ENCODE results near the gene RAD9A. TPM values are rescaled to one million over a fixed set of nuclear protein-coding genes. Genes with fewer than 3 reads are reported as not detected.

Gene RAD9A
- total RNA-seq, 2 donors from 2014 or later: 21.5 to 40.5 TPM

- Mint-ChIP-seq H3K27me3 (no peaks in the 10 kb centered on the region), H3K4me1 (peaks cover 83% of the 10 kb centered on the region), H3K4me3 (peak overlapping the region; percentile 41), H3K27ac (peak overlapping the region; percentile 79), H3K36me3 (ENCODE audit: low read depth) (peaks cover 10% of the 10 kb centered on the region)
- no peak for DNase-seq
- H3K9me3 ChIP-seq (ENCODE audit: control insufficient read depth, low read length, poor library complexity, severe bottlenecking): no peaks in the 10 kb centered on the region
- ATAC-seq: no peak
These were observed 25.2 kb upstream of the RAD9A start for GRCh38 chr11:67366546-67366945.

DNA sequence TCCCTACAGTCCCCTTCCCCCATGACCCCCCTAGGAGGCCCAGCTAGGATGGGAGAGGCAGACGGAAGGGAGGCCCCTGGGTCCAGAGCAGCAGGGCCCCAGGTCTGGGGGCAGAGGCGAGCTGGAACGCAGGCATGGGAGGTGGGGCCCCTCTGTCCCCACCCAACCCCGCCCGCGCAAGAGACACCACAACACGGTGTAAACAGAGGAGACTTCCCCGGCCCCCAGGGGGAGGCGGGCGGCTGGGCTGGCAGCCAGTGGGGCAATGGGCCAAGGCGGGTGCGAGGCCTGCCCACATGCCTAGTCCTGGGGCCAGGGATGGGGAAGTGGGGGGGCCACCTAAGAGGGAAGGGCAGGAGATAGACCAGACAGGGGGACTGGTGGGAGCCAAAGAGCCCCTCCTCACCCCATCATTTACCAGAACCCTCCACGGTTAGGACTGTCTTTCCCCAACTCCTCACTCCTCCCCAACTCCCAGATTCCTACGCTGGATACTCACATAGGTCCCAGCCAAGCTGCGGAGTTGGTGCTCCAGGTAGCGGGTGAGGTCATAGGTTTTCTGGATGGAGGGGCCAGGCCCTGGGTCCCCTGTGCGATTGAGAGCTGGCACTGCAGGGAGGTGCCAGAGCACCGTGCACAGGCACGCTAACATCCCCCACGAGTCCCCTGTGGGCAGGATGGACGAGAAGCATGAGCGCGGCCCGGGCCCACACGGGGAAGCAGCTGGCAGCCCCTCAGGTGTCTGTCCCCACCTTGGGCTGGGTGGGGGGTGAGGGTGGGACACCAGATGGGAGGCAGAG is 24.6 kb upstream of the RAD9A start:
- no peaks in the 10 kb centered on the region for H3K27me3 Mint-ChIP-seq
- H3K9me3 ChIP-seq (ENCODE audit: control insufficient read depth, low read length, poor library complexity, severe bottlenecking): no peaks in the 10 kb centered on the region
- ATAC-seq (no peak), DNase-seq (no peak)
- peaks cover 13% of the 10 kb centered on the region for H3K36me3 Mint-ChIP-seq (ENCODE audit: low read depth)
- peaks cover 81% of the 10 kb centered on the region for H3K4me1 Mint-ChIP-seq
- H3K27ac Mint-ChIP-seq: peak overlapping the region; percentile 79
- no peak overlapping the region for H3K4me3 Mint-ChIP-seq

DNA sequence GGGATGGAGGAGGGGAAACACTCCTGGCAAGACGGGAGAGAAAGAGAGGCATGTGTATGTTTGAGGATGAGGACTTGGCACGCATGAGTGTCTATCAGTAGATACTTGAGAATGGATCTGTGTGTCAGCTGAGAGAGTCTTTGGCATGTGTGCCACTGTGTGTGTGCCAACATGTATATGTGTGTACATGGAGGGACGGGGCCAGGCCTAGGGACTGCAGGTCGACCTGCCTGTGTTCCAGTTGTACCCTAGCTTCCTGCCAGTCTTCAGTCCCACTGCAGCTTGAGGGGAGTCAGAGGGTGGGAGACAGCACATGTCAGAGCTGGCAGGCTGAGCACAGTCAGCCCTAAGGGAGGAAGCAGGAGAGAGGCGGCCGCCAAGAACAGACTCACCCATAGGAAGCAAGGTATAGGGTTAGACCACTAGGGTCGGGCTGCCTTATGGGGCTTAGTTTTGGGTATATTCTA is 24.0 kb upstream of the RAD9A start:
- DNase-seq (no peak), ATAC-seq (no peak)
- Mint-ChIP-seq H3K4me3 (peak overlapping the region; percentile 57), H3K4me1 (peaks cover 75% of the 10 kb centered on the region), H3K27me3 (no peaks in the 10 kb centered on the region), H3K27ac (peak overlapping the region; percentile 74), H3K36me3 (ENCODE audit: low read depth) (peaks cover 13% of the 10 kb centered on the region)
- H3K9me3 ChIP-seq (ENCODE audit: control insufficient read depth, low read length, poor library complexity, severe bottlenecking): no peaks in the 10 kb centered on the region

DNA sequence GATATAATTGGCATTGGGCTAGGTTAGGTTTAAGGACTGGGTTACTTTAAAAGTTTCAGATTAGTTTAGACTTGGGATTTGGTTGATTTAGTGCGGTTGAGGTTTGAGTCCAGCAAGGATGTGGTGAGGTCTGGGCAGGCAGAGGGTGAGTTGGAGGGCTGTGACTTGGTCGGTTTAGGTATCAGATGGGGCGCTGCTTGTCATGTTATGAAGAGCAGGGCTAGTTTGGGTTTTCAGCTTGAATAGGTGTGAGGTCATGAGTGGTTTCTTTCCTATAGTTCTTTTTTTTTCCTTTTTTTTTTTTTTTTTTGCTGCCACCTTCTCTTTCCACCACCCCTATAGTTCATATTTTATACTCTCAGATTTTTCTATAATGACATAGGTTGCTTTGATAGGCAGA is 23.2 kb upstream of the RAD9A start:
- Mint-ChIP-seq H3K4me3 (peak overlapping the region; percentile 57), H3K27me3 (no peaks in the 10 kb centered on the region), H3K4me1 (peaks cover 71% of the 10 kb centered on the region), H3K27ac (peak overlapping the region; percentile 74), H3K36me3 (ENCODE audit: low read depth) (peaks cover 15% of the 10 kb centered on the region)
- no peaks in the 10 kb centered on the region for H3K9me3 ChIP-seq (ENCODE audit: control insufficient read depth, low read length, poor library complexity, severe bottlenecking)
- ATAC-seq (no peak), DNase-seq (no peak)

GRCh38 chr11:67369275-67369674 is 22.5 kb upstream of the RAD9A start:
- no peak for DNase-seq
- ATAC-seq: no peak
- H3K9me3 ChIP-seq (ENCODE audit: control insufficient read depth, low read length, poor library complexity, severe bottlenecking): no peaks in the 10 kb centered on the region
- H3K27me3 Mint-ChIP-seq: no peaks in the 10 kb centered on the region
- H3K4me1 Mint-ChIP-seq: peaks cover 70% of the 10 kb centered on the region
- H3K27ac Mint-ChIP-seq: peak overlapping the region; percentile 72
- peak overlapping the region; percentile 50 for H3K4me3 Mint-ChIP-seq
- peaks cover 15% of the 10 kb centered on the region for H3K36me3 Mint-ChIP-seq (ENCODE audit: low read depth)

GRCh38 chr11:67369801-67370284 is 21.9 kb upstream of the RAD9A start:
- no peak for DNase-seq
- H3K36me3 Mint-ChIP-seq (ENCODE audit: low read depth): peaks cover 15% of the 10 kb centered on the region
- peak overlapping the region; percentile 72 for H3K27ac Mint-ChIP-seq
- peaks cover 65% of the 10 kb centered on the region for H3K4me1 Mint-ChIP-seq
- no peaks in the 10 kb centered on the region for H3K9me3 ChIP-seq (ENCODE audit: control insufficient read depth, low read length, poor library complexity, severe bottlenecking)
- peak overlapping the region; percentile 50 for H3K4me3 Mint-ChIP-seq
- no peak for ATAC-seq
- no peaks in the 10 kb centered on the region for H3K27me3 Mint-ChIP-seq

GRCh38 chr11:67370351-67371076 is 21.3 kb upstream of the RAD9A start:
- Mint-ChIP-seq H3K36me3 (ENCODE audit: low read depth) (peaks cover 15% of the 10 kb centered on the region), H3K27ac (peak overlapping the region; percentile 41), H3K4me3 (peak overlapping the region; percentile 87), H3K4me1 (peaks cover 63% of the 10 kb centered on the region), H3K27me3 (no peaks in the 10 kb centered on the region)
- no peak for DNase-seq
- no peak for ATAC-seq
- H3K9me3 ChIP-seq (ENCODE audit: control insufficient read depth, low read length, poor library complexity, severe bottlenecking): no peaks in the 10 kb centered on the region

- H3K9me3 ChIP-seq (ENCODE audit: control insufficient read depth, low read length, poor library complexity, severe bottlenecking): no peaks in the 10 kb centered on the region
- peaks cover 8% of the 10 kb centered on the region for H3K36me3 Mint-ChIP-seq (ENCODE audit: low read depth)
- DNase-seq (no peak), ATAC-seq (peak; percentile 38)
- peak overlapping the region; percentile 96 for H3K4me3 Mint-ChIP-seq
- no peaks in the 10 kb centered on the region for H3K27me3 Mint-ChIP-seq
- peak overlapping the region; percentile 41 for H3K27ac Mint-ChIP-seq
- peaks cover 58% of the 10 kb centered on the region for H3K4me1 Mint-ChIP-seq
These were observed 20.4 kb upstream of the RAD9A start for GRCh38 chr11:67371189-67371910.

GRCh38 chr11:67371911-67372320 is 19.9 kb upstream of the RAD9A start:
- Mint-ChIP-seq H3K4me3 (peak overlapping the region; percentile 96), H3K27me3 (no peaks in the 10 kb centered on the region), H3K36me3 (ENCODE audit: low read depth) (peaks cover 8% of the 10 kb centered on the region), H3K4me1 (peaks cover 54% of the 10 kb centered on the region), H3K27ac (peak overlapping the region; percentile 41)
- no peak for DNase-seq
- ATAC-seq: peak; percentile 3
- H3K9me3 ChIP-seq (ENCODE audit: control insufficient read depth, low read length, poor library complexity, severe bottlenecking): no peaks in the 10 kb centered on the region

GRCh38 chr11:67372321-67372992 is 19.3 kb upstream of the RAD9A start:
- Mint-ChIP-seq H3K4me3 (peak overlapping the region; percentile 96), H3K27me3 (no peaks in the 10 kb centered on the region), H3K27ac (no peak overlapping the region), H3K36me3 (ENCODE audit: low read depth) (peaks cover 8% of the 10 kb centered on the region), H3K4me1 (peaks cover 56% of the 10 kb centered on the region)
- DNase-seq: peak in 2 of 3 donors; percentile 31 to 34
- no peak for ATAC-seq
- no peaks in the 10 kb centered on the region for H3K9me3 ChIP-seq (ENCODE audit: control insufficient read depth, low read length, poor library complexity, severe bottlenecking)

DNA sequence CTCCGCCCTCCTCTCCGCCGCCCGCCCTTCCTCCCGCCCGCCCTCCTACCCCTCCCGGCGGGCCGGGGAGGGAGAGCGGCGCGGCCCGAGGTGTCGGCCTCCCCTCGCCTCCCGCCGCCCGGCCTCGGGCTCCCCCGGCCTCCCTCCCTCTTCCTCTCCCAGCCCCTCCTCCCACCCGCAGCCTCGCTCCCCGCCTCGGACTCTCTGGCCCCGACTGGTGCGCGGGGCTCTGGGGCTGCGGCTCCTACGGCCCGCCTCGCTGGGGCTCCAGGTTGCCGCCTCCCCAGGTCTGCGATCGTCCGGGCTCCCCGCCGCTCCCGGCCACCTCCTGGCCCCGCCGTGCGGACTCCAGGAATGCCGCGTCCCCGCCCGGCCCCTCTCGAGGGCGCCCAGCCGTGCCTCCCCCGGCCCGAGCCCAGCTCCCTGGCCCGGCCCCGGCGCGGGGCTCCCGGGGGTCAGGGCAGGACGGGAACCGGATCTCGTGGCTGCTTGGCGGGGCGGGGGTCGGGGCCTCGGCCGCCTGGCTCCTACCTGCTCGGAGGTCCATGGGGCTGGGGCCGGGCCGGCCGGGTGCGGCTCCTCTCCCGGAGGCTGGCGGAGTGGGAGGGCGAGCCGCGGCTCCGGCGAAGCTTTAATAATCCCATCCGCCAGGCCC is 18.7 kb upstream of the RAD9A start, which contains the start of gene CLCF1:
CLCF1 (minus strand) TSS at position 606 of the 655 bp plus-strand sequence; CDS start at position 547, 59 bp downstream.
- ATAC-seq: peak; percentile 26
- Mint-ChIP-seq H3K4me1 (peaks cover 51% of the 10 kb centered on the region), H3K27ac (peak within 1 kb of the TSS; percentile 79), H3K4me3 (peak within 1 kb of the TSS; percentile 98), H3K27me3 (no peaks in the 10 kb centered on the region), H3K36me3 (ENCODE audit: low read depth) (peaks cover 8% of the 10 kb centered on the region)
- DNase-seq: no peak
- no peaks in the 10 kb centered on the region for H3K9me3 ChIP-seq (ENCODE audit: control insufficient read depth, low read length, poor library complexity, severe bottlenecking)
